ENCODE results near the gene ADAMTSL3. TPM values are rescaled to one million over a fixed set of nuclear protein-coding genes. Genes with fewer than 3 reads are reported as not detected.

The ADAMTSL3 gene
- total RNA-seq, 2 donors from 2014 or later, result 0.79 to 3.4 TPM

- Mint-ChIP-seq H3K4me1 (peaks cover 8% of the 10 kb centered on the region), H3K27ac (no peak overlapping the region), H3K27me3 (ENCODE audit: insufficient read depth) (peaks cover 7% of the 10 kb centered on the region), H3K9me3 (no peaks in the 10 kb centered on the region), H3K4me3 (no peak overlapping the region), H3K36me3 (ENCODE audit: low read depth) (no peaks in the 10 kb centered on the region)
- H3K9me3 ChIP-seq (ENCODE audit: control insufficient read depth, low read length), result no peaks in the 10 kb centered on the region
- H3K4me3 ChIP-seq (ENCODE audit: low read length), result no peak overlapping the region
- no peak overlapping the region for H3K27ac ChIP-seq (ENCODE audit: low read depth, low read length)
- 85% methylated on average over 6 to 8 of the region's 8 CpGs for WGBS, 2 experiments (ENCODE audit: insufficient coverage in 1 of 2, insufficient read length in 1 of 2)
- H3K27me3 ChIP-seq (ENCODE audit: control insufficient read depth, insufficient read depth, low read length, poor library complexity, severe bottlenecking), result no peaks in the 10 kb centered on the region
- DNase-seq, result no peak
- TF ChIP-seq CTCF (conservative IDR thresholded peaks at IDR 0.05), result no peak
- no peaks in the 10 kb centered on the region for H3K36me3 ChIP-seq (ENCODE audit: control insufficient read depth, insufficient read depth, low read length)
- no peak overlapping the region for H3K9ac ChIP-seq (ENCODE audit: extremely low read depth, low read length, poor library complexity, severe bottlenecking)
- H3K4me1 ChIP-seq (ENCODE audit: control insufficient read depth, insufficient read depth, low read length), result peaks cover 4% of the 10 kb centered on the region
These were observed 196.8 kb downstream of the ADAMTSL3 start for GRCh38 chr15:83850501-83851245.

DNA sequence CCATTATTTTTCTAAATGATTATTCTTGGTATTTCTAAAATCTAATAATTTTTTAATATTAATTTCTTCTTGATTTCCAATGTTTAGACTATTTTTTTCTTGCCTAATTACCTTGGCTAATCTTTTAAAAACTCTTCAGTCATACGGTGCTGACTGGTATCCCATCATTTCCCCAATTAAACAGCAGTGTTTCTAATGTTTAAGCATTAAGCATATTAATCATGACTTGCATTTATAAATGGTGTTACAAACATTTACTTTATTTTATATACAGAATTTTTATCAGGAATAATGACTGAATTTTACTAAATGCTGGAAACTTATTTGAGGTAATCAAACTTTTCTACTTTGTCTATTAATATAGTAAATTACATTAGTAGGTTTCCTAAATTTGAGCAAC is 199.3 kb downstream of the ADAMTSL3 start:
- Mint-ChIP-seq H3K36me3 (ENCODE audit: low read depth) (no peaks in the 10 kb centered on the region), H3K4me3 (no peak overlapping the region), H3K27me3 (ENCODE audit: insufficient read depth) (peaks cover 7% of the 10 kb centered on the region), H3K9me3 (no peaks in the 10 kb centered on the region), H3K4me1 (peaks cover 8% of the 10 kb centered on the region), H3K27ac (no peak overlapping the region)
- Histone ChIP-seq H3K4me3 (ENCODE audit: low read length) (no peak overlapping the region), H3K9me3 (ENCODE audit: control insufficient read depth, low read length) (no peaks in the 10 kb centered on the region), H3K27ac (ENCODE audit: low read depth, low read length) (no peak overlapping the region), H3K9ac (ENCODE audit: extremely low read depth, low read length, poor library complexity, severe bottlenecking) (no peak overlapping the region), H3K36me3 (ENCODE audit: control insufficient read depth, insufficient read depth, low read length) (no peaks in the 10 kb centered on the region), H3K4me1 (ENCODE audit: control insufficient read depth, insufficient read depth, low read length) (peaks cover 4% of the 10 kb centered on the region), H3K27me3 (ENCODE audit: control insufficient read depth, insufficient read depth, low read length, poor library complexity, severe bottlenecking) (no peaks in the 10 kb centered on the region)
- 93% methylated on average over 1 of the region's 1 CpG; no CpG with 5 or more reads in 1 of the 2 experiments for WGBS, 2 experiments (ENCODE audit: insufficient coverage in 1 of 2, insufficient read length in 1 of 2)
- no peak for DNase-seq
- TF ChIP-seq CTCF (conservative IDR thresholded peaks at IDR 0.05), result no peak

DNA sequence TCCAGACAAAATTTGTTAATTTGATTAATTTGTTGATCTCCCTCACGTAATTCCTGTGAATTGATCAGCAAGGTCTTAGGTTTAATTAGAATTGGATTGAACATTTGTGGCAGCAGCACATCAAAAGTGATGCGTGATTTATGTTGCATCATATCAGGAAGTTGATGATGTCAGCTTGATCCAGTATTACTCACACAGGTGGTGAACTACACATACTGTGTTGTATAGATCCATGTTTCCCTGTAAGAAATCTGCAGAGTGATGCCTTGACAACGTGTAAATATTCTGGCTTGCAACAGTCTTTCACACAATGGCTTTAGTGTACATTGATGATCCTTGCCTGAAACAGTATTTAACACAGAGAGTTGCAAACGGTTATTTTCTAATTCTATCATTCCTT is 200.4 kb downstream of the ADAMTSL3 start:
- Histone ChIP-seq H3K9ac (ENCODE audit: extremely low read depth, low read length, poor library complexity, severe bottlenecking) (no peak overlapping the region), H3K4me1 (ENCODE audit: control insufficient read depth, insufficient read depth, low read length) (peaks cover 4% of the 10 kb centered on the region), H3K36me3 (ENCODE audit: control insufficient read depth, insufficient read depth, low read length) (no peaks in the 10 kb centered on the region), H3K9me3 (ENCODE audit: control insufficient read depth, low read length) (no peaks in the 10 kb centered on the region), H3K27me3 (ENCODE audit: control insufficient read depth, insufficient read depth, low read length, poor library complexity, severe bottlenecking) (no peaks in the 10 kb centered on the region), H3K4me3 (ENCODE audit: low read length) (no peak overlapping the region), H3K27ac (ENCODE audit: low read depth, low read length) (no peak overlapping the region)
- Mint-ChIP-seq H3K4me1 (peaks cover 8% of the 10 kb centered on the region), H3K4me3 (no peak overlapping the region), H3K36me3 (ENCODE audit: low read depth) (no peaks in the 10 kb centered on the region), H3K27me3 (ENCODE audit: insufficient read depth) (peaks cover 7% of the 10 kb centered on the region), H3K9me3 (no peaks in the 10 kb centered on the region), H3K27ac (no peak overlapping the region)
- no peak for DNase-seq
- 95 to 97% methylated on average over 4 of the region's 4 CpGs for WGBS, 2 experiments (ENCODE audit: insufficient coverage in 1 of 2, insufficient read length in 1 of 2)
- no peak for TF ChIP-seq CTCF (conservative IDR thresholded peaks at IDR 0.05)
